SK-N-SH (cell line): ENCODE results near the gene PYGB. TPM values are rescaled to one million over a fixed set of nuclear protein-coding genes. Genes with fewer than 3 reads are reported as not detected.
A peak's percentile ranks its signal among the peaks of the same experiment; 100 is the strongest.

Experiments
- CTCF ChIA-PET: fragments of 300-600, 350-600 bp; formaldehyde crosslinking; extraction: SDS; loops from one replicate; lab custom pipeline; 2021; lab: Yijun Ruan, JAX
- POLR2A ChIA-PET: fragments of 350-600 bp; sonication (Branson Sonifier 250); formaldehyde crosslinking; extraction: SDS; loops from one replicate; lab custom pipeline; 2020; ENCODE audit warnings: antibody characterized with exemption, inconsistent platforms; lab: Yijun Ruan, JAX
- DNase-seq: peaks from one replicate; pipeline ENCODE4 v3.0.0; 2012
- H2AFZ ChIP-seq: fragments of 200-600 bp; sonication (generic); 2 replicates; pipeline ENCODE4 v1.8.1; 2016; ENCODE audit warnings: antibody characterized with exemption, mild to moderate bottlenecking, low read depth
- H3F3A ChIP-seq: fragments of 200-600 bp; sonication (generic); replicated peaks from 2 replicates; pipeline ENCODE3; 2016; ENCODE audit warnings: antibody characterized with exemption, mild to moderate bottlenecking; ENCODE audit not compliant: insufficient read depth
- H3K27ac ChIP-seq, 2 experiments: fragments of 200-500 bp in 1 of 2; fragments of 200-600 bp in 1 of 2; sonication (Bioruptor generic) in 1 of 2; sonication (generic), shearing (Covaris generic) in 1 of 2; 2 replicates each; pipeline versions ENCODE4 v1.5.1 to v1.6.1; 2014 to 2016; ENCODE audit warnings: low read depth in 2 of 2, inconsistent platforms in 1 of 2, low read length in 1 of 2, mild to moderate bottlenecking in 1 of 2, mixed read lengths in 1 of 2
- H3K27me3 ChIP-seq: fragments of 200-600 bp; sonication (generic), shearing (Covaris generic); 2 replicates; pipeline ENCODE4 v1.6.1; 2016; ENCODE audit warnings: mixed run types; ENCODE audit not compliant: insufficient read depth
- H3K36me3 ChIP-seq, 2 experiments: fragments of 200-500 bp in 1 of 2; fragments of 200-600 bp in 1 of 2; sonication (Bioruptor generic) in 1 of 2; sonication (generic) in 1 of 2; replicated peaks in 1 of 2; 2 replicates each; pipeline versions ENCODE3 to v1.5.1; 2014 to 2016; ENCODE audit warnings: low read length in 1 of 2, mild to moderate bottlenecking in 1 of 2; ENCODE audit not compliant: insufficient read depth in 2 of 2, control insufficient read depth in 1 of 2
- H3K4me1 ChIP-seq, 2 experiments: fragments of 200-500 bp in 1 of 2; fragments of 200-600 bp in 1 of 2; sonication (Bioruptor generic) in 1 of 2; sonication (generic), shearing (Covaris generic) in 1 of 2; 2 replicates each; pipeline versions ENCODE4 v1.5.1 to v1.6.1; 2014 to 2016; ENCODE audit warnings: low read depth in 1 of 2, low read length in 1 of 2, mixed run types in 1 of 2; ENCODE audit not compliant: insufficient read depth in 2 of 2, control insufficient read depth in 1 of 2
- H3K4me2 ChIP-seq: fragments of 200-600 bp; sonication (generic), shearing (Covaris generic); 2 replicates; pipeline ENCODE4 v1.6.1; 2017; ENCODE audit warnings: mixed run types
- H3K4me3 ChIP-seq, 2 experiments: fragments of 200-500 bp in 1 of 2; fragments of 200-600 bp in 1 of 2; sonication (Bioruptor generic) in 1 of 2; sonication (generic), shearing (Covaris generic) in 1 of 2; 2 replicates each; pipeline versions ENCODE4 v1.5.1 to v1.8.1; 2014 to 2016; ENCODE audit warnings: low read depth in 2 of 2, inconsistent platforms in 1 of 2, low read length in 1 of 2, mild to moderate bottlenecking in 1 of 2, mixed read lengths in 1 of 2, moderate library complexity in 1 of 2
- H3K79me2 ChIP-seq: fragments of 200-600 bp; sonication (generic); 2 replicates; pipeline ENCODE4 v1.8.1; 2017; ENCODE audit warnings: mild to moderate bottlenecking; ENCODE audit not compliant: insufficient read depth
- H3K9ac ChIP-seq: fragments of 200-600 bp; sonication (generic); 2 replicates; pipeline ENCODE4 v1.6.1; 2017; ENCODE audit warnings: mixed run types
- H3K9me2 ChIP-seq: fragments of 200-600 bp; sonication (generic); 2 replicates; pipeline ENCODE4 v1.6.1; 2017; ENCODE audit warnings: mixed run types
- H3K9me3 ChIP-seq: fragments of 200-600 bp; sonication (generic); 2 replicates; pipeline ENCODE4 v1.6.1; 2017; ENCODE audit warnings: mixed run types, mild to moderate bottlenecking, moderate library complexity
- H4K20me1 ChIP-seq: fragments of 200-600 bp; sonication (generic); 2 replicates; pipeline ENCODE4 v1.6.1; 2017; ENCODE audit warnings: mild to moderate bottlenecking, mixed run types; ENCODE audit not compliant: insufficient read depth
- CHD2 ChIP-seq: fragments of 150-350 bp; IDR thresholded peaks from 2 replicates; pipeline ENCODE4 v1.6.1; 2018; ENCODE audit warnings: low read length; ENCODE audit not compliant: partially characterized antibody
- ELF1 ChIP-seq: IDR thresholded peaks from 2 replicates; pipeline ENCODE4 v1.4.0; 2012
- EP300 ChIP-seq, 2 experiments: IDR thresholded peaks; 2 replicates each; pipeline versions ENCODE4 v1.4.0 to v1.6.1; 2012; ENCODE audit warnings: borderline replicate concordance in 1 of 2, low read depth in 1 of 2, low read length in 1 of 2
- EZH2phosphoT487 ChIP-seq: fragments of 200-600 bp; sonication (generic); IDR thresholded peaks from 2 replicates; pipeline ENCODE4 v1.6.1; 2017; ENCODE audit warnings: low read depth, mixed run types, mild to moderate bottlenecking, antibody characterized with exemption, moderate library complexity, borderline replicate concordance
- FOSL2 ChIP-seq: IDR thresholded peaks from 2 replicates; pipeline ENCODE4 v1.4.0; 2012; ENCODE audit warnings: low read depth, mild to moderate bottlenecking, moderate library complexity, borderline replicate concordance
- FOXJ3 ChIP-seq: sonication (generic); formaldehyde crosslinking; IDR thresholded peaks from 2 replicates; pipeline ENCODE4 v1.5.1; 2020; ENCODE audit warnings: mild to moderate bottlenecking, missing genetic modification reagents
- GABPA ChIP-seq: IDR thresholded peaks from 2 replicates; pipeline ENCODE4 v1.4.0; 2012; ENCODE audit warnings: low read depth, mild to moderate bottlenecking
- GATA2 ChIP-seq: sonication (generic); formaldehyde crosslinking; IDR thresholded peaks from 2 replicates; pipeline ENCODE4 v1.5.0; 2020; ENCODE audit warnings: mild to moderate bottlenecking, missing genetic modification reagents
- JUND ChIP-seq: IDR thresholded peaks from 2 replicates; pipeline ENCODE4 v1.4.0; 2012
- MEF2A ChIP-seq: IDR thresholded peaks from 2 replicates; pipeline ENCODE4 v1.4.0; 2012; ENCODE audit warnings: low read depth, borderline replicate concordance
- MXI1 ChIP-seq: IDR thresholded peaks from 2 replicates; pipeline ENCODE4 v1.6.1; 2012; ENCODE audit warnings: mild to moderate bottlenecking, low read depth, low read length, improper control_type of control experiment
- NRF1 ChIP-seq: IDR thresholded peaks from 2 replicates; pipeline ENCODE4 v1.6.1; 2012; ENCODE audit warnings: low read depth, mild to moderate bottlenecking, low read length
- PBX3 ChIP-seq: IDR thresholded peaks from 2 replicates; pipeline ENCODE4; 2012
- RXRA ChIP-seq: IDR thresholded peaks from 2 replicates; pipeline ENCODE4 v1.4.0; 2012; ENCODE audit warnings: low read depth, mild to moderate bottlenecking, borderline replicate concordance
- SIN3A ChIP-seq: IDR thresholded peaks from 2 replicates; pipeline ENCODE4 v1.6.1; 2012; ENCODE audit warnings: low read depth, mild to moderate bottlenecking, low read length, moderate library complexity, borderline replicate concordance
- TAF1 ChIP-seq: IDR thresholded peaks from 2 replicates; pipeline ENCODE4 v1.6.1; 2012; ENCODE audit warnings: low read depth, mild to moderate bottlenecking, low read length, moderate library complexity, borderline replicate concordance
- TCF12 ChIP-seq: IDR thresholded peaks from 2 replicates; pipeline ENCODE4 v1.4.0; 2012
- USF1 ChIP-seq: IDR thresholded peaks from 2 replicates; pipeline ENCODE4 v1.4.0; 2012; ENCODE audit warnings: low read depth, borderline replicate concordance
- WGBS: methylation state at CpG from one replicate; pipeline ENCODE4 v1.1.6; 2017; ENCODE audit warnings: low lambda C conversion rate; 5-methylcytosine and 5-hydroxymethylcytosine counted together
- polyA plus RNA-seq, 3 experiments: library from polyadenylated mRNA; depleted of rRNA; stranded (reverse); fragments of >200 nt; gene quantifications; 2 replicates each; pipeline ENCODE4 v1.2.3, GENCODE V29; 2012
- TF ChIP-seq, protein P1 (sequence below): fragments of 150-350 bp; IDR thresholded peaks from 2 replicates; pipeline ENCODE4 v1.6.1; 2017; ENCODE audit warnings: antibody characterized with exemption, low read length, low read depth, borderline replicate concordance
- TF ChIP-seq, protein P2 (sequence below): fragments of 200-600 bp; sonication (generic); IDR thresholded peaks from 2 replicates; pipeline ENCODE4 v1.6.1; 2017; ENCODE audit warnings: antibody characterized with exemption, mild to moderate bottlenecking, moderate library complexity

Gene PYGB
- polyA plus RNA-seq, 1 of the 3 experiments (the other 2 are of a cell fraction) = 35.8 TPM

GRCh38 chr20:25253606-25254275, 5.9 kb downstream of the PYGB start:
- peaks cover 6 to 16% of the 10 kb centered on the region in 2 experiments for H3K36me3 ChIP-seq
- H3K9ac ChIP-seq = no peak overlapping the region
- H2AFZ ChIP-seq = no peak overlapping the region
- CTCF ChIA-PET = interaction anchor here (1.1 to 2.9 kb wide), 3 partner anchors 40 to 145 kb away, joined by 3 to 16 read pairs (median 10); no protein-coding TSS in a partner anchor
- no peaks in the 10 kb centered on the region for H3K27me3 ChIP-seq
- H3K4me1 ChIP-seq = peaks cover 11 to 59% of the 10 kb centered on the region in 2 experiments
- TF ChIP-seq EZH2phosphoT487 (no peak), CHD2 (no peak), PBX3 (no peak), MEF2A (no peak), EP300 (IDR thresholded peaks at IDR 0.05; ENCODE audit: borderline replicate concordance in 1 of 2, low read depth in 1 of 2, low read length in 1 of 2) (no peak), USF1 (no peak), FOSL2 (no peak), GATA2 (no peak), TAF1 (no peak), GABPA (no peak), ELF1 (no peak), JUND (no peak), TCF12 (no peak), NRF1 (no peak), RXRA (no peak), MXI1 (no peak), SIN3A (no peak), FOXJ3 (CRISPR knock-in tag) (no peak)
- TF ChIP-seq, protein P1, sequence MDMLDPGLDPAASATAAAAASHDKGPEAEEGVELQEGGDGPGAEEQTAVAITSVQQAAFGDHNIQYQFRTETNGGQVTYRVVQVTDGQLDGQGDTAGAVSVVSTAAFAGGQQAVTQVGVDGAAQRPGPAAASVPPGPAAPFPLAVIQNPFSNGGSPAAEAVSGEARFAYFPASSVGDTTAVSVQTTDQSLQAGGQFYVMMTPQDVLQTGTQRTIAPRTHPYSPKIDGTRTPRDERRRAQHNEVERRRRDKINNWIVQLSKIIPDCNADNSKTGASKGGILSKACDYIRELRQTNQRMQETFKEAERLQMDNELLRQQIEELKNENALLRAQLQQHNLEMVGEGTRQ = no peak
- TF ChIP-seq, protein P2, sequence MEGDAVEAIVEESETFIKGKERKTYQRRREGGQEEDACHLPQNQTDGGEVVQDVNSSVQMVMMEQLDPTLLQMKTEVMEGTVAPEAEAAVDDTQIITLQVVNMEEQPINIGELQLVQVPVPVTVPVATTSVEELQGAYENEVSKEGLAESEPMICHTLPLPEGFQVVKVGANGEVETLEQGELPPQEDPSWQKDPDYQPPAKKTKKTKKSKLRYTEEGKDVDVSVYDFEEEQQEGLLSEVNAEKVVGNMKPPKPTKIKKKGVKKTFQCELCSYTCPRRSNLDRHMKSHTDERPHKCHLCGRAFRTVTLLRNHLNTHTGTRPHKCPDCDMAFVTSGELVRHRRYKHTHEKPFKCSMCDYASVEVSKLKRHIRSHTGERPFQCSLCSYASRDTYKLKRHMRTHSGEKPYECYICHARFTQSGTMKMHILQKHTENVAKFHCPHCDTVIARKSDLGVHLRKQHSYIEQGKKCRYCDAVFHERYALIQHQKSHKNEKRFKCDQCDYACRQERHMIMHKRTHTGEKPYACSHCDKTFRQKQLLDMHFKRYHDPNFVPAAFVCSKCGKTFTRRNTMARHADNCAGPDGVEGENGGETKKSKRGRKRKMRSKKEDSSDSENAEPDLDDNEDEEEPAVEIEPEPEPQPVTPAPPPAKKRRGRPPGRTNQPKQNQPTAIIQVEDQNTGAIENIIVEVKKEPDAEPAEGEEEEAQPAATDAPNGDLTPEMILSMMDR = no peak
- peaks cover 92% of the 10 kb centered on the region for H4K20me1 ChIP-seq
- H3K4me2 ChIP-seq = no peak overlapping the region
- DNase-seq = peak; percentile 16
- H3K79me2 ChIP-seq = peaks cover 100% of the 10 kb centered on the region
- 80% methylated on average over 11 of the region's 11 CpGs for WGBS
- no peaks in the 10 kb centered on the region for H3K9me3 ChIP-seq
- H3F3A ChIP-seq = peaks cover 5% of the 10 kb centered on the region
- no peaks in the 10 kb centered on the region for H3K9me2 ChIP-seq
- no peak overlapping the region for H3K4me3 ChIP-seq
- POLR2A ChIA-PET = interaction anchor here (1.4 to 1.7 kb wide), 2 partner anchors 26 to 153 kb away, joined by 5 to 6 read pairs; partner anchors contain the start of gene GINS1
- no peak overlapping the region for H3K27ac ChIP-seq
